Limb (tissue), 2 donors: ENCODE data around the gene TMEM120A.
"Not testable (repeated sequence)": the region's sequence is repeated elsewhere in the genome, so short reads cannot be mapped to it uniquely, and the experiment has no call there.

Experiments used
- DNase-seq, 2 donors: peaks; one replicate each; pipeline ENCODE4 v3.0.0-alpha.2; 2016; ENCODE audit errors: extremely low spot score in 2 of 2

TMEM120A gene

DNA sequence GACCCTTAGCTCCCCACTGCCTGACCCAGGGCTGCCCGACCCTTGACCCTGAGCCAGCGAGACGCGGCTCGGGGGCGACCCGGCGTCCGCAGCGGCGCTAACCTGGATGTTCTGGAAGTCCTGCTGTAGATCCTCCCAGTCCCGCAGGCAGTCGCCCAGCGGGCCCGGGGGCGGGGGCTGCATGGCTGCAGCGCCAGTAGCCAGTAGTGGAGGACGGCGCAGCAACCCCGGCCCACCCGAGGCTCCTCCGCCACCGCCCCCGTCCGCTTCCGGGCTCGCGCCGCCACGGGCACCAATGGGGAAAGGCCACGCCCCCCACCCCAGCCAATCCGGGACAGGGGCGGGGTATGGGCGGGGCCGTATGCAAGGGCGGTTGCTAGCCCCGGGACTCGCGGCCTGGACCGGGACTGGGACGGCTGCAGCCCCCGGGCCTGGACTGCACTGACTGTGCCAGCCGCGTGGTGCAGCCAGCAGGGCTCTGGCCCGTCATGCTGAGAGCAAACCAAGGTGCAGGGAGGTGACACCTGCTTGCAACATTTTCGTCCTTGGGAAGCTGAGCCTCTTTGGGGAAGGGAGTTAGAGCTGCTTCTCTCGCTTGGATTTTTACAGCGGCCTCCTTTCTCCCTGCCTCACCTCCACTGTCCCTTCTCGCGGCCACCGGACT is at the start of gene TMEM120A:
TMEM120A (minus strand) TSS at position 208 of the 664 bp plus-strand sequence; CDS start at position 183, 25 bp downstream.
- DNase-seq: peak; percentile 94 to 97

DNA sequence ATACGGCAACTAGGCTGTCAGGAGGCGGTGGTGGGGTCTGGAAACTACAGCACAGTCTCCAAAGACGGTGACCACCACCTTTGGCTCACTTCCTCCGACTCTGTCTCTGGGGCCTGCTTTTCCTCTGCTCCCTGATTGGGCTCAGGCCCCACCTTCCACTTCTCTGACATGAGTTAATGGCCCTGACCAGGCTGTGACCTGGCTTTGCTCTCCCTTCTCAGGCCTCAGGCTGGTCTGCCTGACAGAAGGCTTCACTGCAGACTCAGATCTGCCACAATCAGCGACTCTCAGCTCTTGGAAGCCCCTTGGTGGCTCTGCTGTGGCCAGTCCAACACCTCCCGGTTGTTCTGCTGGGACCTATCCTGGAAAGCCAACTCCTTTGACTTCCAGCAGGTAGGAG is 45.7 kb upstream of the TMEM120A start:
- DNase-seq: no peak

DNA sequence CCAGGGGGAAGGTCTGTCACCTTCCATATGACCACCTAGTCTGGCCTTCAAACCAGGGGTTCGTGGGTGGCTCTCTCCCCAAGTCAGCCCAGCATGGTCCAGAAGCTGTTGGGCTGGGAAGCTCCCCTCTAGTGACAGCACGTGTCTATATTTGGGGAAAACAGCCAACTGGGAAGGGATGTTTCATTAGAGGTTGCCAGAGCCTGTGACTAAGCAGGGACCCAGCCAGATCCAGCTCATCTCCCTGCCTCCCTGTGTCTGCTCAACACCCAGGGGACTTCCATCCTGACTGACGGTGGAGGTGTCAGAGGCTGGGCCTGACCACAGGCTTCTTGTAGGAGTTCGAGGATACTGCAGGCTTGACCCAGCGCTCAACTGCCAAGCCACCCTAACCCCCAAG is 42.9 kb upstream of the TMEM120A start:
- DNase-seq: no peak

- no peak for DNase-seq
Measured at GRCh38 chr7:76031964-76032363, 37.6 kb upstream of the TMEM120A start.

DNA sequence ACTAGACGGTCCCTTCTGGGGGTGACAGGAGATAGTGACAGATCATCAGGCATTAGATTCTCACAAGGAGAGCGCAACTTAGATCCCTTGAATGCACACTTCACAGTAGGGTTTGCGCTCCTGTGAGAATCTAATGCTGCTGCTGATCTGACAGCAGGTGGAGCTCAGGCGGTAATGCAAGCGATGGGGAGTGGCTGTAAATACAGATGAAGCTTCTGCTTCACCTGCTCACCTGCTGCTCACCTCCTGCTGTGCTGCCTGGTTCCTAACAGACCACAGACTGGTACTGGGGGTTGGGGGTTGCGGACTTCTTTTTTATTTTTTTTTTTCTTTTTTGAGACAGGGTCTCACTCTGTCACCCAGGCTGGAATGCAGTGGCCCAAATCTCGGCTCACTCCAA is 35.3 kb upstream of the TMEM120A start:
- not testable (repeated sequence) for DNase-seq

DNA sequence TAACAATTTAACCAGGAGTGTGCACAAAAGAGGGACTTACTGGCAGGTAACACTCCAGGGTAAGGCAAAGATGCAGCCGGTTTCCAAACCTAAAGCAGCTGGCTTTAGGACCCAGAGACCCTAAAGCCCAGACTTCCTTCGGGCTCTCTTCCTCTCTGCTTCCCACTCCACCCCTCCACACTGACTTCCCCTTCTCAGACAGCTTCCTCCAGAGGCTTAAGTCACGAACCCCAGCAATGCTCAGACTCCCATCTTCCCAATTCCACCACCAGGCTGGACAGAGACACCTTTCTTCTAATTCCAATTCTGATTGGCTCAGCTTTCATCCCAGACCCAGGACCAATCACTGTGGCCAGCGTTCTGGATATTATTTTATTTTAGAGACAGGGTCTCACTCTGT is 28.6 kb upstream of the TMEM120A start:
- DNase-seq: no peak

DNA sequence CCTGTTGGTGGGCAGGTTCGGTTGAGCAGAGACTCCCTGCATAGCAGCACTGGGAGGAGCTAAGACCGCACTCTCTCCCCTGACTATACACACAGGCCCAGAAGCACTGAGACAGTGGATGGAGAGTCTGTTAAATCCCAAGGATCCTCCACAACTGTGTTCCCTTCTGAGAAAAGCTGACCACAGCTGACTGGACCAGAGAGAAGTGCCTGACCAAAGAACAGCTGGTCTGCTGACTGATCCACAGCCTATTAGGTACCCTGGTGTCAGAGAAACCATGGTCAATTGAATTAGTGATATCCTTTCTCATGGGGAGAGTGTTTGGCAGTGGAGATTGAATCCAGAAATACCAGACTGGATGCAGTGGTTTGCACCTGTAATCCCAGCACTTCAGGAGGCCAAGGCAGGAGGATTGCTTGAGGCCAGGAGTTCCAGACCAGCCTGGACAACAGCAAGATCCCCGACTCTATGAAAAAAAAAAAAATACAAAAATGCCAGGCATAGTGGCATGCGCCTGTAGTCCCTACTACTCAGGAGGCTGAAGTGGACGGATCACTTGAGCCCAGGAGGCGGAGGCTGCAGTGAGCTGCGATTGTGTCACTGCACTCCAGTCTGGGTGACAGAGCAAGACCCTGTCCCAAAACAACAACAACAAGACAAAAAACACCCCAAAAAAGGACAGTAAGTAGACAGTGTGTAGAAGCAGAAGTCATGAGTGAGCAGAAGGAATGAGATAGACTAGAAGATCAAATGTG is 27.8 kb upstream of the TMEM120A start:
- no peak for DNase-seq

DNA sequence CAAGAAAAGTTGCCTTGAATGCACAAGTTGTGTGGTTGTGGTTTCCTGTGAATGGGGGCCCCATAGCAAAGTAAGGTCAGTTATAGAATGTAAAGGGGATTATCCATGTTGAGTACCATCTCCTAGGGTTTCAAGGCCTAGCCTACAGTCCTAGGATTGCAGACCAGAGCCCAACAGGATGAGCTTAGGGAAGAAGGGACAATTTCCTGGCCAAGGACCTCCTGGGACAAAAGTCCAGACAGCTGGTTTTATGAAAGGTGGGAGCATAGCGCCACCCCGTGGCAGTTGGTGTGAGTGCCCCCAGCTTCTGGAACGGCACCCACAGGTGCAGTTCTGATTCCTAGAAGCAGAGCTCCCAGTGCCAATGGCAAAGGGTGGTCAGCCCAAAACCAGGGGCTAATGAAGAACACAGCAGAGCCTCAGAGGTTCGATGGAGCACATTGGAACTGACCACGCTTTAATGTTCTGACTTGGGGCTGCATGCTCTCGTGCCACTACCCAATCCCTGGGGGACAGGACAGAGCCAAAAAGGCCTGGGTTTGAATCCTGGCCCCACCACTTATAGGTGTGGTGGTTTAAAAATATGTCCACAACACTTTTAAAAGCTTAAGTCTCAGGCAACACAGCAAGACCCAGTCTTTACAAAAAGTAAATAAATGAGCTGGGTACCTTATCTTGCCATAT is 25.8 kb upstream of the TMEM120A start:
- DNase-seq: peak; percentile 27 to 77

DNA sequence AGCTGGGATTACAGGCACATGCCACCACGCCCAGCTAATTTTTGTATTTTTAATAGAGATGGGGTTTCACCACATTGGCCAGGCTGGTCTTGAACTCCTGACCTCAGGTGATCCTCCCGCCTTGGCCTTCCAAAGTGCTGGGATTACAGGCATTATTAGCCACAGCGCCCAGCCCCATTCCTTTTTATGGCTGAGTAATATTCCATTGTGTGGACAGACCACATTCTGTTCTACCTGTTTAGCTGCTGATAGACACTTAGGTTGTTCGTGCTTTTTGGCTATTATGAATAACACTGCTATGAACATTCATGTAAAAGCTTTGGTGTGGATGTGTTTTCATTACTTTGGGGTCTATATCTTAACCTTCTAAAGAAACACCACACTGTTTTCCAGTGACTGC is 24.1 kb upstream of the TMEM120A start:
- not testable (repeated sequence) for DNase-seq

- DNase-seq: no peak
Measured at GRCh38 chr7:76016191-76016947, 22.0 kb upstream of the TMEM120A start.

- DNase-seq: peak in 1 of 2 donors; percentile 71
Measured at GRCh38 chr7:76011442-76011861, 17.1 kb upstream of the TMEM120A start.

DNA sequence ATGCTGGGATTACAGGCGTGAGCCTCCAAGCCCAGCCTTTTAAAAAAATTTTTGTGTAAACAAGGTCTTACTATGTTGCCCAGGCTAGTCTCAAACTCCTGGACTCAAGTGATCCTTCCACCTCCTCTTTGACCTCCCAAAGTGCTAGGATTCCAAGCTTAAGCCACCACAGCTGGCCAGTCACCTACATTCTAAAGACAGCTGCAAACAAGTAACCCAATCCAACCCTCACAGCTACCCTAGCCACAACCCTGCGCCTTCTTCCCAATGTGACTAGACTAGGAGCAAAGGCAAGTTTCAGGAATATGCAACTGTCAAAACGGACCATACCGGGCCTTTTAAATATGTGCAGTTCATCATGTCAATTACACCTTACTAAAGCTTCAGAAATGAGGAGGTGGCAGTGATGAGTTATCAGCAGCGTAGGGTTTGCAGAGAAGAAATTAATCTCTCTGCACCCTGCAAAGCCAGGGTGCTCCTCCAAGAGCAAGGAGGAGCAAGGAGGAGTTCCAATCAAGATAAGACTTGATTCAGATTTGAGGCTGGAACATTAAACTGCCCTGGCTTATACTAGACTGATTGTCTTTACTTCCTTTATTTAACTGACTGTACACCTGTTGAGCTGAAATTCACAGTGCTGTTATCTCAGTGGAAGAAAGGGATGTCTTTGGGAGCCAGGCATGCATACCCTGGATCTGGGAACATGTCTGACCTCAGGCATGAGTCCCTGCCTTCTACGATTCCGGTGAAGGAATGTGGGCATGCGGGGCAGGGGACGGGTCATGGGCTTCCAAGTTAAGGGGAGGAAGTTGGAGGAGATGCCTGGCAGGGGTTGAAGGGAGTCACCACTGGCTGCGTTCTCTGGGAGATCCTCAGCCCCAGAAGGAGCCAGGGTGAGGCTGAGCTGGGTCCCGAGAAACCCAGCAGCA is 15.5 kb upstream of the TMEM120A start:
- no peak for DNase-seq

DNA sequence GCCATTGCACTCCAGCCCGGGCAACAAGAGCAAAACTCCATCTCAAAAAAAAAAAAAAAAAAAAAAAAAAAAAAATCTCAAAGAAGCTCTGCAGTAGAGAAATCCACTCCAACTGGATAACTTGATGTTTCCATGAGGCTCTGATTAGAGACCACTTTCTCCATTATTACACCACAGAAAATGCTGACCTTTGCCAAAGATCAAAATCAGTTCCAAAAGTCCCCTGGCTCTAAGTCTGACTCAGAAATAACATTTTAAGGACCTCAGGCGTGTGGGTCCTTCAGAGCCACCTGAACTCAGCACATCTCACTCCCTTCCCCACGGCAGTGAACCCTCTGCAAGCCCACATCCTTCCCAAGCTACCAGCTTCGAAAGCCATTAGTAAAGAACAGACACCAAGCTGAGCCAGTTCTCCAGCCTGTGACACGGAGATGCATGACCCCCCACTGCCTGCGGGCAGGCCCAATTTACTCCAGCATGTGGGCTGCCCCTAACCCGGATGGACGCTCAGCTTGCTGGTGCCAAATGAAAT is 13.8 kb upstream of the TMEM120A start:
- DNase-seq: no peak

DNA sequence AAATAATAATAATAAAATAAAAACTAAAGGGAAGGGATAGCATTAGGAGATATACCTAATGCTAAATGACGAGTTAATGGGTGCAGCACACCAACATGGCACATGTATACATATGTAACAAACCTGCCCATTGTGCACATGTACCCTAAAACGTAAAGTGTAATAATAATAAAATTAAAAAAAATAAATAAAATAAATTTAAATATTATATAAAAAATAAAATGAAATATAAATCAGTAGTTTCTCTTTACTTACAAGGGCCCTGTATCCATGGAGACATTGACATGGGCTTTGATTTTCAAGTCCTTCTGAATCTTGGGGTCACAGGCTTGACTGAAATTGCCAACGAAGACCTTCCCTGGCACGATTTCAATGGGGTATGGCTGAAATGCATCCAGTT is 10.6 kb upstream of the TMEM120A start:
- not testable (repeated sequence) for DNase-seq

- DNase-seq: no peak
Measured at GRCh38 chr7:76003351-76003750, 9.0 kb upstream of the TMEM120A start.

- no peak for DNase-seq
Measured at GRCh38 chr7:76002822-76003221, 8.4 kb upstream of the TMEM120A start.

DNA sequence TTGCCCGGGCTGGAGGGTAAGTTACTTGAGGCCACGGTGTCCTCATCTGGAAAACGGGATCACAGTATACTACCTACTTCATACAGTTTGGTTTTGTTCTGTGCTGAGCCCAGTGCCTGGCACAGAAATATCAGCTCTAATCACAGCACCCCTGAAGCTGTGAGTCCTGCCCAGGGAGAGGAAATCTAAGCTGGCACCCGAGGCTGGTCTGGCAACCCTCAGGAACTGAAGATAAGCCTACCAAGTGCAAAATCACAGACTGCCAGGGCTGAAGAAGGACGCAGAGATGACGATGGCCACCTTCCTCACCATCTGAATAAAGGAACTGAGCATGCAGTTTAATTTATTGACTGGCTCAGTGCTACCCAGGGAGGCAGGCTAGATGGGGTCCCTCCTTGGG is 7.7 kb upstream of the TMEM120A start:
- DNase-seq: no peak

DNA sequence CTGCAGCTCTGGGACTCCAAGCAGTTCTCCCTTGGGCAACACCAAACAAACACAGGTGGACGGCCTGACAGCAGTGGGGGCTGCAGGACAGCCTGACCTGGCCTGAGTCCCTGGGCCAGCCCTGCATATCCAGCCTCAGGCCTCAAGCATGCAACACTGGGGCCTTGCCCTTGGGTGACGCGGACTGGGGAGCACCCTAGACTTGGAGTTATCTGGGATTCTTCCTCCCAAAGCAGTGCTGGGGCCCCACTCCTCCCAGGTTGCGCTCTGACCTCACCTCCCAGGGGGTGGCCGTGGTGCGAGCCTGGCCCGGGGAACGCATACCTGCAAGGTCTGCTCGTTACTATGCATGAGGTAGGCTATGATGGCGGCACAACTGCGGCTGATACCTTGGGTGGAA is 6.2 kb upstream of the TMEM120A start:
- DNase-seq: no peak

DNA sequence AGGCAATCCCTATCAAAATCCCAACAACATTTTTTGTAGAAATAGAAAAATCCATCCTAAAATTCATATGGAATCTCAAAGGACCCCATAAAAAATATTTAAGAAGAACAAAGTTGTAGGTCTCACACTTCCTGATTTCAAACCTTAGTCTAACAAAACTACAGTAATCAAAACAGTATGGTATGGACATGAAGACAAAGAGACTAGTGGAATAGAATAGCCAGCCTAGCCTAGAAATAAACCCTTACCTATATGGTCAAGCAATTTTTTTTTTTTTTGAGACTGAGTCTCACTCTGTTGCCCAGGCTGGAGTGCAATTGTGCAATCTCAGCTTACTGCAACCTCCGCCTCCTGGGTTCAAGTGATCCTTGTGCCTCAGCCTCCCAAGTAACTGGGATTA is 3.6 kb upstream of the TMEM120A start:
- no peak for DNase-seq

- DNase-seq: no peak
Measured at GRCh38 chr7:75996476-75996875, 2.1 kb upstream of the TMEM120A start.
